HepG2 (cell line): Measurements from ENCODE around the gene VAMP5. TPM values are rescaled to one million over a fixed set of nuclear protein-coding genes. Genes with fewer than 3 reads are reported as not detected.
A peak's percentile ranks its signal among the peaks of the same experiment; 100 is the strongest.

Experiments used
- KIAA2018 ChIP-seq: sonication (generic); formaldehyde crosslinking; IDR thresholded peaks from 2 replicates; pipeline ENCODE4 v1.5.0; 2020; ENCODE audit warnings: mild to moderate bottlenecking, missing genetic modification reagents, borderline replicate concordance
- MAFG ChIP-seq: sonication (generic); formaldehyde crosslinking; IDR thresholded peaks from 2 replicates; pipeline ENCODE4 v1.5.1; 2020; ENCODE audit warnings: mild to moderate bottlenecking, missing genetic modification reagents
- MTERF4 ChIP-seq: sonication (generic); formaldehyde crosslinking; IDR thresholded peaks from 2 replicates; pipeline ENCODE4 v1.8.0; 2023; ENCODE audit warnings: mild to moderate bottlenecking, missing genetic modification reagents
- NFRKB ChIP-seq: fragments of 450-650 bp; IDR thresholded peaks from 2 replicates; pipeline ENCODE4 v1.6.1; 2017
- NR2C2 ChIP-seq: sonication (generic); formaldehyde crosslinking; IDR thresholded peaks from 2 replicates; pipeline ENCODE4 v1.4.0; 2020; ENCODE audit warnings: missing genetic modification reagents, mild to moderate bottlenecking, moderate library complexity, borderline replicate concordance
- PHF20 ChIP-seq: sonication (generic); formaldehyde crosslinking; IDR thresholded peaks from 2 replicates; pipeline ENCODE4 v1.5.0; 2020; ENCODE audit warnings: mild to moderate bottlenecking, missing genetic modification reagents
- SALL1 ChIP-seq: sonication (generic); formaldehyde crosslinking; IDR thresholded peaks from 2 replicates; pipeline ENCODE4 v1.8.0; 2022; ENCODE audit warnings: mild to moderate bottlenecking, missing genetic modification reagents
- SAP130 ChIP-seq: IDR thresholded peaks from 2 replicates; pipeline ENCODE4 v1.6.1; 2016; ENCODE audit warnings: low read depth
- SNAPC5 ChIP-seq: sonication (generic); formaldehyde crosslinking; IDR thresholded peaks from 2 replicates; pipeline ENCODE4 v1.8.1; 2023; ENCODE audit warnings: mild to moderate bottlenecking, missing genetic modification reagents, borderline replicate concordance
- TFDP1 ChIP-seq: IDR thresholded peaks from 2 replicates; pipeline ENCODE4 v1.6.1; 2016; ENCODE audit warnings: missing compliant biosample characterization, missing genetic modification reagents, borderline replicate concordance
- ZFP36 ChIP-seq: fragments of 150-350 bp; IDR thresholded peaks from 2 replicates; pipeline ENCODE4 v1.6.1; 2018; ENCODE audit warnings: borderline replicate concordance, low read length, low read depth; ENCODE audit not compliant: partially characterized antibody
- ZNF260 ChIP-seq: sonication (generic); formaldehyde crosslinking; IDR thresholded peaks from 2 replicates; pipeline ENCODE4 v1.4.0; 2020; ENCODE audit warnings: missing genetic modification reagents, low read depth, mild to moderate bottlenecking, borderline replicate concordance
- ZNF451 ChIP-seq: sonication (generic); formaldehyde crosslinking; IDR thresholded peaks from 2 replicates; pipeline ENCODE4 v1.5.0; 2020; ENCODE audit warnings: mild to moderate bottlenecking, missing genetic modification reagents
- ZNF614 ChIP-seq: IDR thresholded peaks from 2 replicates; pipeline ENCODE4 v1.6.1; 2018; ENCODE audit warnings: missing biosample characterization, missing genetic modification reagents, inconsistent platforms, borderline replicate concordance
- ZSCAN29 ChIP-seq: sonication (generic); formaldehyde crosslinking; conservative IDR thresholded peaks from 2 replicates; pipeline ENCODE4 v1.4.0; 2020; ENCODE audit warnings: mild to moderate bottlenecking, missing genetic modification reagents
- polyA plus RNA-seq, 8 experiments: library from polyadenylated mRNA; depleted of rRNA in 3 of 8; stranded (reverse) in 7 of 8; unstranded in 1 of 8; fragments of >200 nt; fragmentation: Illumina TruSeq in 4 of 8; extraction: Trizol in 4 of 8; gene quantifications; 2 replicates each; pipeline versions ENCODE4 v1.2.1 to v1.2.3, GENCODE V29; 2011 to 2016; ENCODE audit warnings: low read depth in 4 of 8, missing spikeins in 1 of 8, mixed read lengths in 1 of 8; ENCODE audit not compliant: insufficient read depth in 1 of 8
- total RNA-seq, 5 experiments: library from RNA; depleted of rRNA; stranded (reverse); fragments of >200 nt; fragmentation: Illumina TruSeq; extraction: Trizol; gene quantifications; 2 replicates each; pipeline ENCODE4 v1.2.3, GENCODE V29; 2016; ENCODE audit warnings: low read depth in 1 of 5
- TF ChIP-seq, protein P1 (sequence below): IDR thresholded peaks from 2 replicates; pipeline ENCODE4 v1.6.1; 2016; ENCODE audit warnings: mild to moderate bottlenecking, missing biosample characterization, missing genetic modification reagents
- TF ChIP-seq, protein P2 (sequence below): sonication (generic); formaldehyde crosslinking; IDR thresholded peaks from 2 replicates; pipeline ENCODE4 v1.5.0; 2020; ENCODE audit warnings: missing genetic modification reagents, mild to moderate bottlenecking, borderline replicate concordance

The VAMP5 gene
- total and polyA plus RNA-seq, 2 of the 13 experiments (the other 11 are each of a cell fraction or from before 2014, with no cell fraction given) = 7.2 to 56.7 TPM

- TF ChIP-seq, protein P1, sequence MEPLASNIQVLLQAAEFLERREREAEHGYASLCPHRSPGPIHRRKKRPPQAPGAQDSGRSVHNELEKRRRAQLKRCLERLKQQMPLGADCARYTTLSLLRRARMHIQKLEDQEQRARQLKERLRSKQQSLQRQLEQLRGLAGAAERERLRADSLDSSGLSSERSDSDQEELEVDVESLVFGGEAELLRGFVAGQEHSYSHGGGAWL = no peak
- TF ChIP-seq MAFG (CRISPR knock-in tag) = no peak
- TF ChIP-seq, protein P2, sequence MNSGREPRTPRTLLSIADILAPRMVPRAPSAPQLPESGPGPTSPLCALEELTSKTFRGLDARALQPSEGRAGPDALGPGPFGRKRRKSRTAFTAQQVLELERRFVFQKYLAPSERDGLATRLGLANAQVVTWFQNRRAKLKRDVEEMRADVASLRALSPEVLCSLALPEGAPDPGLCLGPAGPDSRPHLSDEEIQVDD = no peak
- 0 out of 2 replicates have a peak, but pooled peaks have one; percentile 16 for TF ChIP-seq KIAA2018
- 0 out of 2 replicates have a peak, but pooled peaks have one; percentile 14 for TF ChIP-seq TFDP1 (CRISPR knock-in tag)
- peak; percentile 57 for TF ChIP-seq SALL1 (CRISPR knock-in tag)
- TF ChIP-seq ZNF260 (CRISPR knock-in tag) = no peak
- TF ChIP-seq NR2C2 (CRISPR knock-in tag) = peak; percentile 42
- TF ChIP-seq ZNF451 (CRISPR knock-in tag) = no peak
- no peak for TF ChIP-seq ZSCAN29
- no peak; the same call in 1 of the 2 replicates for TF ChIP-seq PHF20 (CRISPR knock-in tag)
- TF ChIP-seq MTERF4 = no peak
- peak; percentile 41; the same call in 1 of the 2 replicates for TF ChIP-seq SNAPC5
- TF ChIP-seq ZNF614 (CRISPR knock-in tag) = no peak
- TF ChIP-seq SAP130 = peak; percentile 74
- peak; percentile 62 for TF ChIP-seq ZFP36
- no peak for TF ChIP-seq NFRKB
Observed at GRCh38 chr2:85577386-85578242, 6.6 kb upstream of the VAMP5 start, which contains the start of gene VAMP8 (continued).
